NCI-H510A (cell line): ENCODE measurements around the gene PRR11.
"Not testable (repeated sequence)": the region's sequence is repeated elsewhere in the genome, so short reads cannot be mapped to it uniquely, and the experiment has no call there.

Experiments
- DNase-seq: peaks from one replicate; lab custom pipeline; 2025; lab: John Stamatoyannopoulos, UW

Gene PRR11

GRCh38 chr17:59151591-59151990, 4.0 kb upstream of the PRR11 start:
- DNase-seq: no peak

- no peak for DNase-seq
Observed at GRCh38 chr17:59152925-59153324, 2.6 kb upstream of the PRR11 start.

GRCh38 chr17:59154292-59154720, 1.2 kb upstream of the PRR11 start:
- DNase-seq: peak; percentile 45

- peak; percentile 100 for DNase-seq
Observed at GRCh38 chr17:59154721-59155438, 666 bp upstream of the PRR11 start, which contains the start of gene SKA2. TSS of gene SKA2 (minus strand) at chr17:59155186. CDS start at chr17:59155163, 23 bp downstream.

- DNase-seq: no peak
Observed at GRCh38 chr17:59160157-59161025, 4.8 kb downstream of the PRR11 start.

GRCh38 chr17:59161477-59161876, 5.9 kb downstream of the PRR11 start:
- no peak for DNase-seq

- no peak for DNase-seq
Observed at GRCh38 chr17:59165933-59166342, 10.4 kb downstream of the PRR11 start.

GRCh38 chr17:59167571-59168001, 12.0 kb downstream of the PRR11 start:
- no peak for DNase-seq

GRCh38 chr17:59172436-59173004, 17.0 kb downstream of the PRR11 start:
- DNase-seq: no peak

- no peak for DNase-seq
Observed at GRCh38 chr17:59174671-59175070, 19.1 kb downstream of the PRR11 start.

GRCh38 chr17:59175076-59175475, 19.5 kb downstream of the PRR11 start:
- no peak for DNase-seq

GRCh38 chr17:59178266-59178985, 22.9 kb downstream of the PRR11 start:
- no peak for DNase-seq

GRCh38 chr17:59179601-59180000, 24.1 kb downstream of the PRR11 start:
- DNase-seq: not testable (repeated sequence)

- DNase-seq: no peak
Observed at GRCh38 chr17:59180626-59181025, 25.1 kb downstream of the PRR11 start.

GRCh38 chr17:59181481-59181880, 25.9 kb downstream of the PRR11 start:
- DNase-seq: no peak

- no peak for DNase-seq
Observed at GRCh38 chr17:59185997-59186396, 30.5 kb downstream of the PRR11 start.

GRCh38 chr17:59186850-59187249, 31.3 kb downstream of the PRR11 start:
- DNase-seq: no peak

- DNase-seq: no peak
Observed at GRCh38 chr17:59190806-59191205, 35.3 kb downstream of the PRR11 start.

- DNase-seq: no peak
Observed at GRCh38 chr17:59193336-59193862, 37.9 kb downstream of the PRR11 start.

- DNase-seq: no peak
Observed at GRCh38 chr17:59199398-59199797, 43.9 kb downstream of the PRR11 start.

- no peak for DNase-seq
Observed at GRCh38 chr17:59202320-59202719, 46.8 kb downstream of the PRR11 start.

- DNase-seq: no peak
Observed at GRCh38 chr17:59219370-59219769, 63.8 kb downstream of the PRR11 start.
